ENCODE measurements around the gene DPP4.

The DPP4 gene

GRCh38 chr2:161952783-161953191 is 121.2 kb downstream of the DPP4 start:
- no peak for DNase-seq

- no peak for DNase-seq
These were observed 126.2 kb downstream of the DPP4 start for GRCh38 chr2:161947836-161948235.

DNA sequence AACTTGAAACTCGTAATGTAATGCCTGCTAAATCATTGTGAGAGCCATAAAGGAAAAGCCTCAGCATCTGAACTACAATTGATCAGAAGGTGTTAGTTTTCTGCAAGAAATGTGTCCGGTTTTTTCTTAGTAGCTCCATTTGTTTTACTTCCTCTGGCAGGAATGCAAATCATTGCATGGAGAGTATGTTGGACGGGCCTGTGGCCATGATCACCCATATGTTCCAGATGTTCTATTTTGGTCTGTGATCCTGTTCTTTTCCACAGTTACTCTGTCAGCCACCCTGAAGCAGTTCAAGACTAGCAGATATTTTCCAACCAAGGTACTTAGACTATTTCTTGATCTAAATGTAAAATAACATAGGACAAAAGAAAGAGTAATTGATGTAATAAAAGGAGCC is 126.6 kb downstream of the DPP4 start:
- no peak for DNase-seq

- no peak for DNase-seq
These were observed 127.4 kb downstream of the DPP4 start for GRCh38 chr2:161946489-161947107.

- peak; percentile 14 for DNase-seq
These were observed 131.0 kb downstream of the DPP4 start for GRCh38 chr2:161943011-161943410.
